ENCODE data around the gene PPIF.

GRCh38 chr10:79301754-79302530, 45.3 kb upstream of the PPIF start:
- TF ChIP-seq EZH2 (IDR thresholded peaks at IDR 0.05; ENCODE audit: insufficient read depth, poor library complexity, severe bottlenecking) (no peak), EZH2phosphoT487 (IDR thresholded peaks at IDR 0.05; ENCODE audit: insufficient read depth, low read depth) (no peak)

All from GM23248 (cell line).